HG02798 (cell line): ENCODE results near the gene APBA2.
"Not testable (repeated sequence)": the region's sequence is repeated elsewhere in the genome, so short reads cannot be mapped to it uniquely, and the experiment has no call there.

ENCODE experiments used
- ATAC-seq: cut with Tn5 transposase; IDR thresholded peaks from one replicate; pipeline ENCODE4 v1.9.1; 2021; ENCODE audit warnings: mild to moderate bottlenecking; ENCODE audit not compliant: unreplicated experiment, poor library complexity

The APBA2 gene

DNA sequence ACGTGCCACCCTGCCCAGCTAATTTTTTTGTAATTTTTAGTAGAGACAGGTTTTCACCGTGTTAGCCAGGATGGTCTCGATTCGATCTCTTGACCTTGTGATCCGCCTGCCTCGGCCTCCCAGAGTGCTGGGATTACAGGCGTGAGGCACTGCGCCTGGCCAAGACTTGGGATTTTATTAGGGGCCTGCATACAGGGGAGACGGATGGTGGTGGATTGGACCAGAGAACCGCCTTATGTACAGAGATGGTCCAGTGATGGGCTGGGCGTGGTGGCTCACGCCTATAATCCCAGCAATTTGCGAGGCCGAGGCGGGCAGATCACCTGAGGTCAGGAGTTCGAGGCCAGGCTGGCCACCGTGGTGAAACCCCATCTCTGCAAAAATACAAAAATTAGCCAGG is 139.6 kb downstream of the APBA2 start:
- not testable (repeated sequence) for ATAC-seq

DNA sequence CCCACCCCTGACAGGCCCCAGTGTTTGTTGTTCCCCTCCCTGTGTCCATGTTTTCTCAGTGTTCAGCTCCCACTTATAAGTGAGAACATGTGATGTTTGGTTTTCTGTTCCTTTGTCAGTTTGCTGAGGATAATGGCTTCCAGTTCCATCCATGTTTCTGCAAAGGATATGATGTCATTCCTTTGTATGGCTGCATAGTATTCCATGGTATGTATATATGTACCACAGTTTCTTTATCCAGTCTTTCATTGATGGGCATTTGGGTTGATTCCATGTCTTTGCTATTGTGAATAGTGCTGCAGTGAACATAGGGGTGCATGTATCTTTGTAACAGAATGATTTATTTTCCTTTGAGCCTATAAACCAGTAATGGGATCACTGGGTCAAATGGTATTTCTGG is 142.4 kb downstream of the APBA2 start:
- not testable (repeated sequence) for ATAC-seq

- no peak for ATAC-seq
Measured at GRCh38 chr15:29029651-29030195, 143.9 kb downstream of the APBA2 start.

DNA sequence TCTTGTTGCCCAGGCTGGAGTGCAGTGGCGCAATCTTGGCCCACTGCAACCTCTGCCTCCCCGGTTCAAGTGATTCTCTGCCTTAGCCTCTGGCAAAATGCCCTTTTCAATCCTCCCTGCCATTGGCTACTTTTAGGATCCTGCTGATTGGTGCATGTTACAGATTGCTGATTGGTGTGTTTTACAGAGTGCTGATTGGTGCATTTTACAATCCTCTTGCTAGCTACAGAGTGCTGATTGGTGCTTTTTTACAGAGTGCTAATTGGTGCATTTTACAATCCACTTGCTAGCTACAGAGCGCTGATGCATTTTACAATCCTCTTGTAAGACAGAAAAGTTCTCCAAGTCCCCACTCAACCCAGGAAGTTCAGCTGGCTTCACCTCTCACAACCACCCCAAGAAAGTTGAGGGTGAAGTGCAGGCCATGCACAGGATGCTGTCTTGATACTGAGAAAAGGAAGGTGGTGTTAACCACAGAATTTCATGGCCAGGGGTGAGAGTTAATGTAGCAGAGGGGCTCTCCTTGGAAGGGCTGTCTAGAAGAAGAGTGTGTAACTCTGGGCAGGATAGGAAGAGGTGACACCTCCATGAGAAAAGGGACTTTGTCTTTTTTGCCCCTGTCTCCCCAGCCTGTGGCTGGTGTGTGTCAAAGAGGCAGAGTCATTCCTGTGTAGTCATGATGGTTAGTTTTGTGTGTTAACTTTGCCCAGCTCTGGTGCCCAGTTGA is 145.9 kb downstream of the APBA2 start:
- no peak for ATAC-seq

DNA sequence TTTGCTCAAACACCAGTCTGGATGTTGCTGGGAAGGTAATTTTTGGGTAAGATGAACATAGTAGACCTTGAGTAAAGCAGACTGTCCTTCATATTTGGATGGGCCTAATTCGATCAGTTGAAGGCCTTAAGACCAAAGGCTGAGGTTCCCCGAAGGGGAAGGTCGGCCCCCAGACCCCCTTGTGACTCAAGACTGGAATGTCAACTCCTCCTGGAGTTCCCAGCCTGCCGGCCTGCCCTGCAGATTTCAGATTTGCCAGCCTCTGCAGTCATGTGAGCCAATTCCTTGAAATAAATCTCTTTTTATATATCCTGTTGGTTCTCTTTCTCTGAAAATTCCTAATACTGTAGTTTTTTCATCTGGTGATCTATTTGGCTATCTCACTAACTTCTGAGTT is 146.5 kb downstream of the APBA2 start:
- no peak for ATAC-seq

DNA sequence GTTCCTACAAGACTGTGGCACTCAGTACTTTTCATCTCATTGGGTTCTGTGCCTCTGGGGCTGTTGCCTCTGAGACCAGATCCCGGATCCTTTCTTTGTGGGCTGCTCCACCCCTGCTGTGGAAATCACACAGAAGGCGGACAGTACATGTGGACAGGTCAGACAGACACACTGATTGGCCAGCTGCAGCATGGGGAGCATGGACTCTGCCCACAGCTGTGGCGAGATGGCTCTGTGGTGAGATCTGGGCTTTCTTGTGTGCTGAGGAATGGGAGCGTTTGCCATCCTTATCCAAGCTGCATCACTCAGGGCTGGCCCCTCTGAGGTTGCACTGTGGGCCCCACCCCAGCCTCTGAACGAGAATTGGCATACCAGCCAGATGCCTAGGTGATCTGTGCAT is 147.0 kb downstream of the APBA2 start:
- ATAC-seq: no peak

GRCh38 chr15:29034151-29034550 is 148.4 kb downstream of the APBA2 start:
- ATAC-seq: no peak

GRCh38 chr15:29034593-29035335 is 149.0 kb downstream of the APBA2 start:
- no peak for ATAC-seq

DNA sequence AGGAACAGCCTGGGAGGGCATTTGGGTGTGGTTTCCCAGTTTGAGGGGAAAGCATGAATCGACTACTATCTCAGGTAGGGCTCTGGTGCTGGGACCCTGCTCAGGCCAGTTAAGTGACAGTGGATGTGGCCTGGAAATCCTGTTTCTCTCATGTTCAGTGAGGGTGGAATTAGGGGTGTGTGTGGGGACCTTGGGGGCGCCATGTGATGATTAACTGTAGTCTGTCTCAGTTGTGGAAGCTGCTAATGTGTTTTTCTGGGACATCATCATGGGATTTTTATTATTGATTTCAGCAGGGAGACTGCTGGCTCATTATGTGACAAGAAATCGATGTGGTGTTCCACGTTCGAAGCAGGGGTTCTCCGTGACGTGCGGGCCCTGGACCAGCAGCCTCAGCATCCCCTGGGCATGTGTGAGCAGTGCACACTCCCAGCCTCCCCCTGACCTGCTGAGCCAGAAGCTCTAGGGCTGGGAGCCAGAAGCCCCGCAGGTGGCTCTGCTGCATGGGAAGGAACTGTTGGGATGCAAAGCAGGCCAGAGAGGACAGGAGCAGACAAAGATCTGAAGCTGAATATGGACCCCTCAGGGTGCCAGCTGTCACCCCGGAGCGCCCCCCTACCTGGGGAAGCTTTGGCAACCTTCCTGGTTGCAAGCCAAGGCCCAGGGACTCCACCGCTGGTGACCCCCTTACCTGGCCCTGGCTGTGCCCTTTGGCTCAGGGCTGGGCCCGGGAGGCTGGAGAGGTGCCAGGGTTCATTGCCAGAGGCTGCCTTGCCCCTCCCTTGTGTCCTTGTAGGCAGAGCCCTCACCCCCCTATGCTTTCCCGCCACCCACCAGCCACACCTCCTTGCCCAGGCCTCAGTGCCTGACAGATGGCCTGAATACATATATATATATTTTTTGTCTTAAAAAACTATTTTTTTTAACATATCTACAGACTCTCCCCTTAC is 149.8 kb downstream of the APBA2 start:
- ATAC-seq: no peak

DNA sequence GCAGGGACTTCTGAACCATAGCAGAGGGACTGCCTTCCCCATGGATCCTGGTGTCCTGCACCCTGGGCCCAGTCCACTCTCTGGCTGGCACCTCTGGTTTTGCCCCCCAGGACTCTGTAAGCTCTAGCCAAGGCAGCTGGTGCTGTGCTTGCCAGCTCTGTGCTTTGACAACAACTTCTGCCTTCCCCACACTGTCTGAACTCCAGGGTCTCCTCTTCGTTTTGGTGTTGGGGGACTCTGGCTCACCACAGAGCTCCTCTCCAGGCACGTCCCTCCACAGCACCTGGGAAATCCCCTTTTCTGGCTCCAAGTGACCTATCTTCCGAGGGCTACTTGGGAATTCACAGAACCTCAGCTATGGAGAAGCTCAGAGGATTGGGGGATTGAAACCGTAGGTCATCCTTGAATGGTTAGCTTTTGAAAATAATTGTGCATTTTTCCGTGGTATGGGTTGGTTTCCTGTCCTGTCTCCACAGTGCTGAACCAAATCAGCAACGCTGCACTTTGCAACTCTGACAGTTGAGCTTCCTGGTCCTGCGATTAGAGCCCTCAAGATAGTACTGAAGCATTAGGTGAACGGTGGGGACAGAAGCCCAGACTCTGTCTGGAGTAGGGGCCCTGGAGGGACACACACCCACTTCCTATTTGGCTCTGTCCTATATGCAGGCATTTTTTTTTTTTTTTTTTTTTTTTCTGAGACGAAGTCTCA is 152.4 kb downstream of the APBA2 start:
- ATAC-seq: no peak

DNA sequence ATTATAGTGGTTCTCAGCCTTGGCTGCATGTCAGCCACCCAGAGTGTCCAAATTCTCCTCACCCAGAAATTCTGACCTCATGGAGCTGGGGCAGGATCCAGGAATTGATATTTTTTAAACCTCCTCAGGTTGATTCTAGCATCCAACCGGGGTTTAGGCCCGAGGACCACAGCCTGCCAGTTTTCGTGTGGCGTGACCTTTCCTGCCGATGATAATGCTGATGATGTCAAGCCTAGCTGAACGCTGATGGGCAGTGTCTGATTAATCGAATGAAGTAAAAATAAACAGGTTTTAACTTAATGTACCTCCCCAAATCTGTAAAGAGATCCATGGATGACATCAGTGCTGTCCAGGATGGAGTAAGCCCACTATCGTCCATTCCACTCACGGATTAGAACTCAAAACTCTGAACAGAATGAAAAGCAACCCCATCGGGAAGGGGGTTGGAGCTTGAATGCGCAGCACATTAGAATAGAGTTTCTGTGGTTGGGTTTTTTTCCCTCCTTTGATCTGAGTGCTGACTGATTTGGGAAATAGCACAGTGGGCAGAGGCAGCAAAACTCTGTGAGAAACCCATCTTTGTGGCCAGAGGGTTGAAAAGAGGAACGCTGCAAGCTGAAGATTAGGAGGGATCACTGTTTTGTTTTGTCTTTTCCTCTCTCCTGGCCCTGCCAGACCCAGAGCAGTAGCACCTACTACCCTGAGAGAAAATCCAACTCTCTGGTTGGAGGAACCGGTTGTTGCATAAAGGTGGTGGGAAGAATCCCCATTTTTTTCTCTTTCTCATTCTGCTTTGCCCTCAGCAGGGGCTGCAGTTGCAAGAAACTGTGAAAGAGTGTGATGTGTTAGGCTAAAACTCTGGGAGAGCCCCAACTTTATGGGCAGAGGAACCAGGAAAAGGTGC is 153.9 kb downstream of the APBA2 start:
- ATAC-seq: no peak

DNA sequence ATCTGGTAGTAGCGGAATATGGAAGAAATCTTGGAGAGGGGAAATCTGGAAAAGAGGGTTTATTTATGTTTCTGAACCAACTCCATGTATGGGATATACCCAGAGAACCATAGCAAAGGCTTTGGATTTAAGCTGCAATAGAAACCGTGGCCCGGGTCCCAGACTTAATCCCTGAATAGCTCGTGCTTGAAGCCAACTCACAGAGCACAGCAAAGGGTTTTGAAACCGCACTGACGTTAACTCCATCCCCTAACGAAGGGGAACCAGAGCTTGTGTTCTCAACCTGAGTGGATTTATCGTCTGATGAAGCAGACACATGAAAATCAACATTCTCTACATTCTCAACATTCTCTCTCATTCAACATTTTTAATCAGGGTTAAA is 154.6 kb downstream of the APBA2 start:
- no peak for ATAC-seq

GRCh38 chr15:29043736-29044502 is 158.1 kb downstream of the APBA2 start:
- ATAC-seq: no peak

DNA sequence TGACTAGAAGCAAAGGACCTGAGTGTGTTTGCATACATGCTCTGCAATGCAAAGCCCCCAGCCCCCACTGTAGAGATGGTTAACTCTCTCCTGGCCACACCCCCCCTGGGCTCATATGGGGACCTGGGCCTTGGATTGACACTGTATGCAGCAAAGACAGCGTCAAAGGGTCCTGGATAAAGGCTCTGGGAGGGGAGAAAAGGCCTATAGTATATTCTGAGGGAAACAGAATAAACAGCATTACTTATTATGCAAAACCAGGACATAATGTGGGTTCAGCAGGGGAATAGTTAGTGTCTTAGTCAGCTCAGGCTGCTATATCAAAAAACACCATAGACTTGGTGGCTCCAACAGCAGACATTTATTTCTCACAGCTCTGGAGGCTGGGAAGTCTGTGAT is 158.7 kb downstream of the APBA2 start:
- no peak for ATAC-seq

- ATAC-seq: not testable (repeated sequence)
Measured at GRCh38 chr15:29045161-29045560, 159.4 kb downstream of the APBA2 start.

DNA sequence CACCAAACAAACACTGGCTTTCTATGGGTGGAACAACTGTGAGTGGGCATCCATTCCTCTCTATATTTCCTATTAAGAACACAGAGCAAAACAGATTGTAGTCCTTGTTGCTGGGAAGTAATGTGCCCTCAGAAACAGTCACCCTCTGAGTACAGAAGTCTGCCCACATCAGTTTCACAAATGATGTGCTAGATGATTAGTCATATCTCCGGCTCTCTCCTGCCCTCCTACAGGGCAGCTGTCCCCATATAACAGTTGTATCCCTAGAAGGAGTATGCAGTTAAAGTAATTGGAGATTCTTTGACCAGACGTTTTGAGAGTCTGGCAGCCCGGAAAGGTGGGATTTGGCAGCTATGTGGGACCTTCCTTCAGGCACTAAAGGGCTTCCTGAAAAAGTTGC is 159.9 kb downstream of the APBA2 start:
- ATAC-seq: no peak

- ATAC-seq: no peak
Measured at GRCh38 chr15:29046281-29046810, 160.6 kb downstream of the APBA2 start.

GRCh38 chr15:29046977-29047376 is 161.2 kb downstream of the APBA2 start:
- no peak for ATAC-seq
